HepG2 (cell line): ENCODE results near the gene RIPOR1. TPM values are rescaled to one million over a fixed set of nuclear protein-coding genes. Genes with fewer than 3 reads are reported as not detected.

Source experiments
- ATAC-seq: fragments of 200-7000 bp; cut with Tn5 transposase; 3 replicates; pipeline ENCODE4 v1.9.1; 2020; ENCODE audit warnings: mild to moderate bottlenecking, moderate library complexity
- BruUV-seq: library from RNA; stranded (reverse); fragments of 400-500 nt; replicated peaks from 2 replicates; lab custom pipeline; 2021; lab: Mats Ljungman, UMichigan
- CTCF ChIA-PET: fragments of 300-600 bp; formaldehyde crosslinking; extraction: SDS; loops from one replicate; lab custom pipeline; 2021; ENCODE audit warnings: low total read pairs, inconsistent platforms, low intra/inter-chr PET ratio; lab: Yijun Ruan, JAX
- POLR2A ChIA-PET: fragments of 350-600 bp; sonication (Branson Sonifier 250); formaldehyde crosslinking; loops from one replicate; lab custom pipeline; 2020; ENCODE audit warnings: antibody characterized with exemption, inconsistent platforms; lab: Yijun Ruan, JAX
- DNase-seq: peaks from one replicate; pipeline ENCODE4 v3.0.0-alpha.2; 2015; ENCODE audit warnings: low spot score
- FAIRE-seq: peaks from 3 replicates; lab custom pipeline; 2011; peaks lifted over from hg19 to GRCh38; lab: Jason Lieb, UNC
- H2AFZ ChIP-seq: one replicate; pipeline ENCODE4 v1.6.1; 2011; ENCODE audit warnings: low read length, inconsistent platforms
- H3K27ac ChIP-seq: fragments of 300-600 bp; 3 replicates; pipeline ENCODE4 v1.8.0; 2011; ENCODE audit warnings: mixed run types, mild to moderate bottlenecking, mixed read lengths, low read length, inconsistent platforms; ENCODE audit not compliant: insufficient read depth; ENCODE audit errors: extremely low read length
- H3K27me3 ChIP-seq, 2 experiments: fragments of 200-600 bp in 1 of 2; 2 replicates in 1 of 2; 3 replicates in 1 of 2; pipeline versions ENCODE4 v1.6.0 to v1.8.0; 2011; ENCODE audit warnings: low read length in 2 of 2, mild to moderate bottlenecking in 2 of 2, moderate library complexity in 2 of 2, inconsistent platforms in 1 of 2; ENCODE audit not compliant: insufficient read depth in 2 of 2, control insufficient read depth in 1 of 2
- H3K36me3 ChIP-seq, 2 experiments: fragments of 200-600 bp in 1 of 2; replicated peaks in 1 of 2; 2 replicates in 1 of 2; 3 replicates in 1 of 2; pipeline versions ENCODE4 v1.5.1 to v1.8.0; 2011; ENCODE audit warnings: low read length in 2 of 2, inconsistent platforms in 1 of 2; ENCODE audit not compliant: insufficient read depth in 2 of 2, control insufficient read depth in 1 of 2
- H3K4me1 ChIP-seq: 2 replicates; pipeline ENCODE4 v1.5.1; 2012; ENCODE audit warnings: low read length, inconsistent platforms; ENCODE audit not compliant: insufficient read depth
- H3K4me2 ChIP-seq: 2 replicates; pipeline ENCODE4 v1.6.0; 2011; ENCODE audit warnings: low read depth, low read length, inconsistent platforms
- H3K4me3 ChIP-seq, 3 experiments: fragments of 200-600 bp in 1 of 3; sonication (generic), shearing (Covaris generic) in 1 of 3; replicated peaks in 1 of 3; 2 replicates each; pipeline ENCODE4 v1.5.1; 2011 to 2016; ENCODE audit warnings: low read length in 3 of 3, inconsistent platforms in 2 of 3, low read depth in 2 of 3, mild to moderate bottlenecking in 2 of 3, control low read depth in 1 of 3, mixed read lengths in 1 of 3; ENCODE audit not compliant: insufficient read depth in 1 of 3
- H3K79me2 ChIP-seq: one replicate; pipeline ENCODE4 v1.6.1; 2011; ENCODE audit warnings: low read length, inconsistent platforms; ENCODE audit not compliant: insufficient read depth
- H3K9ac ChIP-seq: 2 replicates; pipeline ENCODE4 v1.6.0; 2011; ENCODE audit warnings: mild to moderate bottlenecking, low read depth, low read length, inconsistent platforms; ENCODE audit not compliant: insufficient read depth
- H3K9me3 ChIP-seq: 2 replicates; pipeline ENCODE4 v1.5.1; 2012; ENCODE audit warnings: mild to moderate bottlenecking, low read length
- H4K20me1 ChIP-seq: 2 replicates; pipeline ENCODE4 v1.6.0; 2011; ENCODE audit warnings: inconsistent platforms, mild to moderate bottlenecking, low read length, moderate library complexity; ENCODE audit not compliant: insufficient read depth
- AGO1 ChIP-seq: fragments of 200-400 bp; formaldehyde crosslinking; IDR thresholded peaks from 2 replicates; pipeline ENCODE4 v1.6.1; 2017; ENCODE audit warnings: mild to moderate bottlenecking, low read depth, low read length, moderate library complexity; ENCODE audit not compliant: poor library complexity, severe bottlenecking
- AGO2 ChIP-seq: fragments of 200-400 bp; formaldehyde crosslinking; optimal IDR thresholded peaks from 2 replicates; pipeline ENCODE3; 2017; ENCODE audit warnings: mild to moderate bottlenecking, low read depth, low read length, moderate library complexity
- FOXA3 ChIP-seq: IDR thresholded peaks from 2 replicates; pipeline ENCODE4 v1.6.1; 2016; ENCODE audit warnings: missing genetic modification reagents, missing compliant biosample characterization
- FOXK2 ChIP-seq: fragments of 450-650 bp; IDR thresholded peaks from 2 replicates; pipeline ENCODE4 v1.6.1; 2016
- NFE2L1 ChIP-seq: sonication (generic); formaldehyde crosslinking; IDR thresholded peaks from 2 replicates; pipeline ENCODE4 v1.4.0; 2020; ENCODE audit warnings: missing genetic modification reagents, mild to moderate bottlenecking, borderline replicate concordance
- POLR2A ChIP-seq, 2 experiments: IDR thresholded peaks; 2 replicates each; pipeline ENCODE4 v1.6.1; 2011; ENCODE audit warnings: low read depth in 2 of 2, low read length in 2 of 2, mild to moderate bottlenecking in 1 of 2, moderate library complexity in 1 of 2; ENCODE audit not compliant: insufficient read depth in 1 of 2
- POLR2G ChIP-seq: fragments of 200-400 bp; formaldehyde crosslinking; IDR thresholded peaks from 2 replicates; pipeline ENCODE4 v1.6.1; 2018; ENCODE audit warnings: mild to moderate bottlenecking, low read depth, low read length, moderate library complexity
- RBM22 ChIP-seq: fragments of 200-400 bp; formaldehyde crosslinking; optimal IDR thresholded peaks from 2 replicates; pipeline ENCODE3; 2017; ENCODE audit warnings: mild to moderate bottlenecking, low read length, moderate library complexity
- RFX5 ChIP-seq: IDR thresholded peaks from 2 replicates; pipeline ENCODE4 v1.6.1; 2011; ENCODE audit warnings: low read depth, low read length, improper control_type of control experiment
- ZFY ChIP-seq: sonication (generic); formaldehyde crosslinking; IDR thresholded peaks from 2 replicates; pipeline ENCODE4 v1.4.0; 2020; ENCODE audit warnings: missing genetic modification reagents
- ZNF546 ChIP-seq: sonication (generic); formaldehyde crosslinking; conservative IDR thresholded peaks from 2 replicates; pipeline ENCODE4 v1.8.1; 2023; ENCODE audit warnings: mild to moderate bottlenecking, missing genetic modification reagents
- ZNF724P ChIP-seq: sonication (generic); formaldehyde crosslinking; IDR thresholded peaks from 2 replicates; pipeline ENCODE4 v1.8.0; 2022; ENCODE audit warnings: missing genetic modification reagents, borderline replicate concordance
- WGBS: methylation state at CpG from one replicate; pipeline ENCODE4 v1.1.6; 2017; ENCODE audit warnings: low lambda C conversion rate; 5-methylcytosine and 5-hydroxymethylcytosine counted together
- in situ Hi-C: cut with HindIII; loops from 2 replicates; pipeline ENCODE4 v1.10.0; 2017; ENCODE audit warnings: low pct_unique_long_range_greater_than_20kb; ENCODE audit not compliant: extremely low pct_ligation_motif_present
- intact Hi-C: fragments of 100-400 bp; cut with micrococcal nuclease; formaldehyde crosslinking; loops from one replicate; pipeline ENCODE4 v1.10.0; 2022; ENCODE audit not compliant: unreplicated experiment
- polyA plus RNA-seq, 8 experiments: library from polyadenylated mRNA; depleted of rRNA in 3 of 8; stranded (reverse) in 7 of 8; unstranded in 1 of 8; fragments of >200 nt; fragmentation: Illumina TruSeq in 4 of 8; extraction: Trizol in 4 of 8; gene quantifications; 2 replicates each; pipeline versions ENCODE4 v1.2.1 to v1.2.3, GENCODE V29; 2011 to 2016; ENCODE audit warnings: low read depth in 4 of 8, missing spikeins in 1 of 8, mixed read lengths in 1 of 8; ENCODE audit not compliant: insufficient read depth in 1 of 8
- total RNA-seq, 5 experiments: library from RNA; depleted of rRNA; stranded (reverse); fragments of >200 nt; fragmentation: Illumina TruSeq; extraction: Trizol; gene quantifications; 2 replicates each; pipeline ENCODE4 v1.2.3, GENCODE V29; 2016; ENCODE audit warnings: low read depth in 1 of 5
- TF ChIP-seq, protein P1 (sequence below): sonication (generic); formaldehyde crosslinking; IDR thresholded peaks from 2 replicates; pipeline ENCODE4 v1.5.1; 2020; ENCODE audit warnings: mild to moderate bottlenecking, missing genetic modification reagents, moderate library complexity

RIPOR1 gene
- total and polyA plus RNA-seq, 2 of the 13 experiments (the other 11 are each of a cell fraction or from before 2014, with no cell fraction given), result 4.6 to 8.1 TPM

DNA sequence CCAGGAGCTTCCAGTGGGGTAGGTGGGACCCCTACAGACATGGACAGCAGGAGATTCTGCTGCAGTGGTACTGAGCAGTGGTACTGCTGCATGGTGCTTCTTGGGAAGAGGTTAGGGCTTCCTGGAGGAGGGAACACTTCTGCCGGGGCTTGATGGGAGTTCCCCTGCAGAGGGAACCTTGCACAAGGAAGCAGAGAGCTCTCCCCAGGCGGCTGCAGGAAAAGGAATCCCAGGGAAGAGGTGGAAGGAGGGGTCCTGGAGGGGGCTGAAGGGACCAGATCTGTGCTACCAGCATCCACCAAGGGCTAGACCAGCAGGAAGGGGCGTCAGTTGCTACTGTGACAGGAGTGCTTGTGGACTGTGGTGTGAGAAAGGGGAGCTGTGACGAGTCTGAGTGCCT lies 10.6 kb downstream of the RIPOR1 start:
- no peak overlapping the region for H3K9ac ChIP-seq
- no TSS peak for BruUV-seq
- intact Hi-C loops, result no loop called here
- 80% methylated on average over 4 of the region's 4 CpGs for whole genome bisulfite sequencing
- TF ChIP-seq POLR2A (IDR thresholded peaks at IDR 0.05; ENCODE audit: insufficient read depth in 1 of 2, low read depth in 2 of 2, low read length in 2 of 2) (peak in 1 of 2 experiments; percentile 17; a peak in 1 of 4 replicates), RBM22 (peak; percentile 10), FOXK2 (no peak)
- TF ChIP-seq, all 625 proteins: peak for 2
- H3K4me3 ChIP-seq, result no peak overlapping the region
- H3K4me2 ChIP-seq, result no peak overlapping the region
- H3K4me1 ChIP-seq, result peaks cover 24% of the 10 kb centered on the region
- in situ Hi-C loops, result no loop called here
- H3K36me3 ChIP-seq, result peaks cover 13 to 28% of the 10 kb centered on the region in 2 experiments; a peak in 3 of 5 replicates
- H3K27ac ChIP-seq, result no peak overlapping the region
- ATAC-seq (no peak), DNase-seq (no peak), FAIRE-seq (no peak)
- POLR2A ChIA-PET, result no interaction called here
- CTCF ChIA-PET, result no interaction called here
- H3K27me3 ChIP-seq, result no peaks in the 10 kb centered on the region
- H3K79me2 ChIP-seq, result no peaks in the 10 kb centered on the region
- peaks cover 18% of the 10 kb centered on the region; the same call in 1 of the 2 replicates for H4K20me1 ChIP-seq
- no peak overlapping the region for H2AFZ ChIP-seq
- H3K9me3 ChIP-seq, result no peaks in the 10 kb centered on the region

DNA sequence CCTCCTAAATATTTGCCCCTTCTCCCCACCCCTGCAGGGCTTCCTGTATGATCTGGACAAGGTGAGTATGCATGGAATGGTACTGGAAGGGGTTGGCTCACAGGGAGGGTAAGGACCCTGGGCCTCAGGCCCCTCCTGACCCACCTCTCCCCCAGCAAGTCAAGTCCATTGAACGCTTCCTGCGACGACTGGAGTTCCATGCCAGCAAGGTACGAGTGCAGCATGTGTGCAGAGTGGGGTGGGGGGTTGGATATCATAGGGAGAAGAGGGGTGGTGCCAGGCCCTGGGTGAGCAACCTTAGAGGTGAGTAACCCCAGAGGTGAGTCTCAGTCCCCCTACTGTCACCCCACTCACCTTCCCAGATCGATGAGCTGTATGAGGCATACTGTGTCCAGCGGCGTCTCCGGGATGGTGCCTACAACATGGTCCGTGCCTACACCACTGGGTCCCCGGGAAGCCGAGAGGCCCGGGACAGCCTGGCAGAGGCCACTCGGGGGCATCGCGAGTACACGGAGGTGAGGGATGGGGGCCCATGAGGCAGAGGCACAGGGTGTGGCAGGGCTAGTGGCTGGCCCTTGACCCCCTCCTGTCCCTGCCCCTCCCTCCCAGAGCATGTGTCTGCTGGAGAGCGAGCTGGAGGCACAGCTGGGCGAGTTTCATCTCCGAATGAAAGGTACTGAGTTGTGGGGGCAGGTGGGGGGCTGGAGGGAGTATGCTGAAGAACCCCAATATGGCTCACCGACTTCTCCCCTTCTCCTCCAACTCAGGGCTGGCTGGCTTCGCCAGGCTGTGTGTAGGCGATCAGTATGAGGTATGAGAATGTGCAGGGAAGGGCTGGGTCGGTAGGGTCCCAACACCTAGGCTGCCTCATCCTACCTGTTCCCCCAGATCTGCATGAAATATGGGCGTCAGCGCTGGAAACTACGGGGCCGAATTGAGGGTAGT lies 11.3 kb downstream of the RIPOR1 start:
- Histone ChIP-seq H4K20me1 (peaks cover 16% of the 10 kb centered on the region; the same call in 1 of the 2 replicates), H2AFZ (no peak overlapping the region), H3K27ac (no peak overlapping the region), H3K79me2 (no peaks in the 10 kb centered on the region), H3K9ac (no peak overlapping the region), H3K4me2 (no peak overlapping the region), H3K9me3 (no peaks in the 10 kb centered on the region), H3K36me3 (peaks cover 13 to 28% of the 10 kb centered on the region in 2 experiments; a peak in 3 of 5 replicates), H3K4me3 (no peak overlapping the region), H3K4me1 (peaks cover 24% of the 10 kb centered on the region), H3K27me3 (no peaks in the 10 kb centered on the region)
- no peak for FAIRE-seq
- in situ Hi-C loops (no loop called here), intact Hi-C loops (no loop called here)
- 98% methylated on average over 27 of the region's 27 CpGs for WGBS
- no peak for DNase-seq
- ChIA-PET POLR2A (no interaction called here), CTCF (no interaction called here)
- BruUV-seq, result no TSS peak
- TF ChIP-seq, protein P1, sequence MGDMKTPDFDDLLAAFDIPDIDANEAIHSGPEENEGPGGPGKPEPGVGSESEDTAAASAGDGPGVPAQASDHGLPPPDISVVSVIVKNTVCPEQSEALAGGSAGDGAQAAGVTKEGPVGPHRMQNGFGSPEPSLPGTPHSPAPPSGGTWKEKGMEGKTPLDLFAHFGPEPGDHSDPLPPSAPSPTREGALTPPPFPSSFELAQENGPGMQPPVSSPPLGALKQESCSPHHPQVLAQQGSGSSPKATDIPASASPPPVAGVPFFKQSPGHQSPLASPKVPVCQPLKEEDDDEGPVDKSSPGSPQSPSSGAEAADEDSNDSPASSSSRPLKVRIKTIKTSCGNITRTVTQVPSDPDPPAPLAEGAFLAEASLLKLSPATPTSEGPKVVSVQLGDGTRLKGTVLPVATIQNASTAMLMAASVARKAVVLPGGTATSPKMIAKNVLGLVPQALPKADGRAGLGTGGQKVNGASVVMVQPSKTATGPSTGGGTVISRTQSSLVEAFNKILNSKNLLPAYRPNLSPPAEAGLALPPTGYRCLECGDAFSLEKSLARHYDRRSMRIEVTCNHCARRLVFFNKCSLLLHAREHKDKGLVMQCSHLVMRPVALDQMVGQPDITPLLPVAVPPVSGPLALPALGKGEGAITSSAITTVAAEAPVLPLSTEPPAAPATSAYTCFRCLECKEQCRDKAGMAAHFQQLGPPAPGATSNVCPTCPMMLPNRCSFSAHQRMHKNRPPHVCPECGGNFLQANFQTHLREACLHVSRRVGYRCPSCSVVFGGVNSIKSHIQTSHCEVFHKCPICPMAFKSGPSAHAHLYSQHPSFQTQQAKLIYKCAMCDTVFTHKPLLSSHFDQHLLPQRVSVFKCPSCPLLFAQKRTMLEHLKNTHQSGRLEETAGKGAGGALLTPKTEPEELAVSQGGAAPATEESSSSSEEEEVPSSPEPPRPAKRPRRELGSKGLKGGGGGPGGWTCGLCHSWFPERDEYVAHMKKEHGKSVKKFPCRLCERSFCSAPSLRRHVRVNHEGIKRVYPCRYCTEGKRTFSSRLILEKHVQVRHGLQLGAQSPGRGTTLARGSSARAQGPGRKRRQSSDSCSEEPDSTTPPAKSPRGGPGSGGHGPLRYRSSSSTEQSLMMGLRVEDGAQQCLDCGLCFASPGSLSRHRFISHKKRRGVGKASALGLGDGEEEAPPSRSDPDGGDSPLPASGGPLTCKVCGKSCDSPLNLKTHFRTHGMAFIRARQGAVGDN (CRISPR knock-in tag), result 0 out of 2 replicates have a peak, but pooled peaks have one; percentile 10
- TF ChIP-seq POLR2G, result 0 out of 2 replicates have a peak, but pooled peaks have one; percentile 37
- no peak for TF ChIP-seq ZNF546
- no peak for TF ChIP-seq ZNF724P (CRISPR knock-in tag)
- peak; percentile 74 for TF ChIP-seq AGO2
- TF ChIP-seq ZFY (CRISPR knock-in tag), result no peak
- peak; percentile 61 for TF ChIP-seq AGO1
- TF ChIP-seq NFE2L1 (CRISPR knock-in tag), result no peak
- no peak for TF ChIP-seq FOXA3 (CRISPR knock-in tag)
- no peak for TF ChIP-seq RFX5
- ATAC-seq, result no peak
